Measurements from ENCODE around the gene LIMS2. TPM values are rescaled to one million over a fixed set of nuclear protein-coding genes. Genes with fewer than 3 reads are reported as not detected.

LIMS2 gene
- total and polyA plus RNA-seq, 2 of the 8 experiments (the other 6 are each of a cell fraction or from before 2014, with no cell fraction given), result 3.3 to 4.8 TPM

DNA sequence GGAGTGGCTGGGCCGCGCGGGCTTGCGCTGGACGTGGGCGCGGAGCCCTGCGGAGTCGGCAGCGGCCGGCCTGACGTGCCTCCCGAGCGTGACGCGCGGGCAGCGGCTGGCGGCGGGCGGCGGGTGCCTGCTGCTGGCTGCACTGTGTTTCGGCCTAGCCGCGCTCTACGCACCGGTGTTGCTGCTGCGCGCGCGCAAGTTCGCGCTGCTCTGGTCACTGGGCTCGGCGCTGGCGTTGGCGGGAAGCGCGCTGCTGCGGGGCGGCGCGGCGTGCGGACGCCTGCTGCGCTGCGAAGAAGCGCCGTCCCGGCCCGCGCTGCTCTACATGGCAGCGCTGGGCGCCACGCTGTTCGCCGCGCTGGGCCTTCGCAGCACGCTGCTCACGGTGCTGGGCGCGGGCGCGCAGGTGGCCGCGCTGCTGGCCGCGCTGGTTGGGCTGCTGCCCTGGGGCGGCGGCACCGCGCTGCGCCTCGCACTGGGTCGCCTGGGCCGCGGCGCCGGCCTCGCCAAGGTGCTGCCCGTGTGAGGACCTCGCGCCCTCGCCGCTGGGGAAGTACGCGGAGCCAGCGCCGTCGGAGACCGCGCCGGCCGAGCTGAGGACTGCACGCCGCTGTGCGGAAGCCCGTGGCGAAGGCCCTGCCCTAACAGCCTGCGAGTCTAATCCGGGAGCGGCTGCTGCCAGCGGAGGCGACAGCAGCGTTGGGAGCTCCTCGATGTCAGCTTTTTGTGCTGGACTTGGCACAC lies 26.5 kb upstream of the LIMS2 start (continued):
- TF ChIP-seq EGR1 (IDR thresholded peaks at IDR 0.05; ENCODE audit: borderline replicate concordance, low read depth, low read length) (no peak), CHD2 (IDR thresholded peaks at IDR 0.05; ENCODE audit: low read length) (no peak), RXRA (IDR thresholded peaks at IDR 0.05; ENCODE audit: insufficient read depth, low read depth, low read length) (no peak)
- TF ChIP-seq, protein P1, sequence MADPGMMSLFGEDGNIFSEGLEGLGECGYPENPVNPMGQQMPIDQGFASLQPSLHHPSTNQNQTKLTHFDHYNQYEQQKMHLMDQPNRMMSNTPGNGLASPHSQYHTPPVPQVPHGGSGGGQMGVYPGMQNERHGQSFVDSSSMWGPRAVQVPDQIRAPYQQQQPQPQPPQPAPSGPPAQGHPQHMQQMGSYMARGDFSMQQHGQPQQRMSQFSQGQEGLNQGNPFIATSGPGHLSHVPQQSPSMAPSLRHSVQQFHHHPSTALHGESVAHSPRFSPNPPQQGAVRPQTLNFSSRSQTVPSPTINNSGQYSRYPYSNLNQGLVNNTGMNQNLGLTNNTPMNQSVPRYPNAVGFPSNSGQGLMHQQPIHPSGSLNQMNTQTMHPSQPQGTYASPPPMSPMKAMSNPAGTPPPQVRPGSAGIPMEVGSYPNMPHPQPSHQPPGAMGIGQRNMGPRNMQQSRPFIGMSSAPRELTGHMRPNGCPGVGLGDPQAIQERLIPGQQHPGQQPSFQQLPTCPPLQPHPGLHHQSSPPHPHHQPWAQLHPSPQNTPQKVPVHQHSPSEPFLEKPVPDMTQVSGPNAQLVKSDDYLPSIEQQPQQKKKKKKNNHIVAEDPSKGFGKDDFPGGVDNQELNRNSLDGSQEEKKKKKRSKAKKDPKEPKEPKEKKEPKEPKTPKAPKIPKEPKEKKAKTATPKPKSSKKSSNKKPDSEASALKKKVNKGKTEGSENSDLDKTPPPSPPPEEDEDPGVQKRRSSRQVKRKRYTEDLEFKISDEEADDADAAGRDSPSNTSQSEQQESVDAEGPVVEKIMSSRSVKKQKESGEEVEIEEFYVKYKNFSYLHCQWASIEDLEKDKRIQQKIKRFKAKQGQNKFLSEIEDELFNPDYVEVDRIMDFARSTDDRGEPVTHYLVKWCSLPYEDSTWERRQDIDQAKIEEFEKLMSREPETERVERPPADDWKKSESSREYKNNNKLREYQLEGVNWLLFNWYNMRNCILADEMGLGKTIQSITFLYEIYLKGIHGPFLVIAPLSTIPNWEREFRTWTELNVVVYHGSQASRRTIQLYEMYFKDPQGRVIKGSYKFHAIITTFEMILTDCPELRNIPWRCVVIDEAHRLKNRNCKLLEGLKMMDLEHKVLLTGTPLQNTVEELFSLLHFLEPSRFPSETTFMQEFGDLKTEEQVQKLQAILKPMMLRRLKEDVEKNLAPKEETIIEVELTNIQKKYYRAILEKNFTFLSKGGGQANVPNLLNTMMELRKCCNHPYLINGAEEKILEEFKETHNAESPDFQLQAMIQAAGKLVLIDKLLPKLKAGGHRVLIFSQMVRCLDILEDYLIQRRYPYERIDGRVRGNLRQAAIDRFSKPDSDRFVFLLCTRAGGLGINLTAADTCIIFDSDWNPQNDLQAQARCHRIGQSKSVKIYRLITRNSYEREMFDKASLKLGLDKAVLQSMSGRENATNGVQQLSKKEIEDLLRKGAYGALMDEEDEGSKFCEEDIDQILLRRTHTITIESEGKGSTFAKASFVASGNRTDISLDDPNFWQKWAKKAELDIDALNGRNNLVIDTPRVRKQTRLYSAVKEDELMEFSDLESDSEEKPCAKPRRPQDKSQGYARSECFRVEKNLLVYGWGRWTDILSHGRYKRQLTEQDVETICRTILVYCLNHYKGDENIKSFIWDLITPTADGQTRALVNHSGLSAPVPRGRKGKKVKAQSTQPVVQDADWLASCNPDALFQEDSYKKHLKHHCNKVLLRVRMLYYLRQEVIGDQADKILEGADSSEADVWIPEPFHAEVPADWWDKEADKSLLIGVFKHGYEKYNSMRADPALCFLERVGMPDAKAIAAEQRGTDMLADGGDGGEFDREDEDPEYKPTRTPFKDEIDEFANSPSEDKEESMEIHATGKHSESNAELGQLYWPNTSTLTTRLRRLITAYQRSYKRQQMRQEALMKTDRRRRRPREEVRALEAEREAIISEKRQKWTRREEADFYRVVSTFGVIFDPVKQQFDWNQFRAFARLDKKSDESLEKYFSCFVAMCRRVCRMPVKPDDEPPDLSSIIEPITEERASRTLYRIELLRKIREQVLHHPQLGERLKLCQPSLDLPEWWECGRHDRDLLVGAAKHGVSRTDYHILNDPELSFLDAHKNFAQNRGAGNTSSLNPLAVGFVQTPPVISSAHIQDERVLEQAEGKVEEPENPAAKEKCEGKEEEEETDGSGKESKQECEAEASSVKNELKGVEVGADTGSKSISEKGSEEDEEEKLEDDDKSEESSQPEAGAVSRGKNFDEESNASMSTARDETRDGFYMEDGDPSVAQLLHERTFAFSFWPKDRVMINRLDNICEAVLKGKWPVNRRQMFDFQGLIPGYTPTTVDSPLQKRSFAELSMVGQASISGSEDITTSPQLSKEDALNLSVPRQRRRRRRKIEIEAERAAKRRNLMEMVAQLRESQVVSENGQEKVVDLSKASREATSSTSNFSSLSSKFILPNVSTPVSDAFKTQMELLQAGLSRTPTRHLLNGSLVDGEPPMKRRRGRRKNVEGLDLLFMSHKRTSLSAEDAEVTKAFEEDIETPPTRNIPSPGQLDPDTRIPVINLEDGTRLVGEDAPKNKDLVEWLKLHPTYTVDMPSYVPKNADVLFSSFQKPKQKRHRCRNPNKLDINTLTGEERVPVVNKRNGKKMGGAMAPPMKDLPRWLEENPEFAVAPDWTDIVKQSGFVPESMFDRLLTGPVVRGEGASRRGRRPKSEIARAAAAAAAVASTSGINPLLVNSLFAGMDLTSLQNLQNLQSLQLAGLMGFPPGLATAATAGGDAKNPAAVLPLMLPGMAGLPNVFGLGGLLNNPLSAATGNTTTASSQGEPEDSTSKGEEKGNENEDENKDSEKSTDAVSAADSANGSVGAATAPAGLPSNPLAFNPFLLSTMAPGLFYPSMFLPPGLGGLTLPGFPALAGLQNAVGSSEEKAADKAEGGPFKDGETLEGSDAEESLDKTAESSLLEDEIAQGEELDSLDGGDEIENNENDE (IDR thresholded peaks at IDR 0.05; ENCODE audit: insufficient replicate concordance, low read length), result no peak
